Keratinocyte (primary cell): ENCODE measurements around the gene PLXNA2. TPM values are rescaled to one million over a fixed set of nuclear protein-coding genes. Genes with fewer than 3 reads are reported as not detected.

Source experiments
- DNase-seq: peaks from one replicate; pipeline ENCODE4 v3.0.0-alpha.2; 2011; ENCODE audit warnings: low read depth, missing footprints, low spot score
- FAIRE-seq: peaks from 2 replicates; lab custom pipeline; 2011; peaks lifted over from hg19 to GRCh38; lab: Jason Lieb, UNC
- H2AFZ ChIP-seq: 2 replicates; pipeline ENCODE4 v1.6.0; 2012; ENCODE audit warnings: low read length, control low read depth, inconsistent platforms; ENCODE audit not compliant: control insufficient read depth
- H3K27ac ChIP-seq: 2 replicates; pipeline ENCODE4 v1.5.1; 2011; ENCODE audit warnings: low read length; ENCODE audit not compliant: control insufficient read depth, insufficient read depth
- H3K27me3 ChIP-seq: 3 replicates; pipeline ENCODE4 v1.6.0; 2011; ENCODE audit warnings: low read length; ENCODE audit not compliant: control insufficient read depth, insufficient read depth; ENCODE audit errors: extremely low read depth
- H3K36me3 ChIP-seq, 2 experiments: 2 replicates in 1 of 2; 3 replicates in 1 of 2; pipeline ENCODE4 v1.5.1; 2011; ENCODE audit warnings: low read length in 2 of 2, mild to moderate bottlenecking in 1 of 2; ENCODE audit not compliant: control insufficient read depth in 2 of 2, insufficient read depth in 2 of 2; ENCODE audit errors: extremely low read depth in 1 of 2
- H3K4me1 ChIP-seq: 3 replicates; pipeline ENCODE4 v1.5.1; 2011; ENCODE audit warnings: low read length; ENCODE audit not compliant: control insufficient read depth, insufficient read depth; ENCODE audit errors: extremely low read depth
- H3K4me2 ChIP-seq: 3 replicates; pipeline ENCODE4 v1.6.0; 2011; ENCODE audit warnings: low read depth, low read length; ENCODE audit not compliant: control insufficient read depth, insufficient read depth; ENCODE audit errors: extremely low read depth
- H3K4me3 ChIP-seq, 3 experiments: fragments of 200-600 bp in 1 of 3; sonication (generic) in 1 of 3; 2 replicates in 2 of 3; 3 replicates in 1 of 3; pipeline ENCODE4 v1.5.1; 2011 to 2016; ENCODE audit warnings: low read length in 3 of 3, mild to moderate bottlenecking in 3 of 3, control low read depth in 2 of 3, inconsistent platforms in 1 of 3, low read depth in 1 of 3, mixed read lengths in 1 of 3, mixed run types in 1 of 3, moderate library complexity in 1 of 3; ENCODE audit not compliant: control insufficient read depth in 2 of 3, insufficient read depth in 2 of 3; ENCODE audit errors: extremely low read depth in 1 of 3
- H3K79me2 ChIP-seq: 2 replicates; pipeline ENCODE4 v1.6.0; 2012; ENCODE audit warnings: low read length; ENCODE audit not compliant: control insufficient read depth, insufficient read depth
- H3K9ac ChIP-seq: 3 replicates; pipeline ENCODE4 v1.6.0; 2011; ENCODE audit warnings: low read length; ENCODE audit not compliant: control insufficient read depth, insufficient read depth; ENCODE audit errors: extremely low read depth
- H3K9me1 ChIP-seq: 3 replicates; pipeline ENCODE4 v1.6.0; 2011; ENCODE audit warnings: low read length; ENCODE audit not compliant: control insufficient read depth, insufficient read depth; ENCODE audit errors: extremely low read depth
- H3K9me3 ChIP-seq: 2 replicates; pipeline ENCODE4 v1.5.1; 2012; ENCODE audit warnings: low read depth, low read length; ENCODE audit not compliant: control insufficient read depth
- H4K20me1 ChIP-seq: 3 replicates; pipeline ENCODE4 v1.6.0; 2011; ENCODE audit warnings: low read length; ENCODE audit not compliant: control insufficient read depth, insufficient read depth; ENCODE audit errors: extremely low read depth
- CTCF ChIP-seq, 3 experiments: IDR thresholded peaks in 1 of 3; conservative IDR thresholded peaks in 1 of 3; optimal IDR thresholded peaks in 1 of 3; 2 replicates in 2 of 3; 3 replicates in 1 of 3; pipeline versions ENCODE3 to v1.5.1; 2011; ENCODE audit warnings: low read length in 3 of 3, mild to moderate bottlenecking in 3 of 3, moderate library complexity in 2 of 3, control low read depth in 1 of 3, inconsistent platforms in 1 of 3; ENCODE audit not compliant: insufficient read depth in 2 of 3; ENCODE audit errors: extremely low read depth in 1 of 3
- EZH2 ChIP-seq: IDR thresholded peaks from one replicate; pipeline ENCODE4 v1.6.1; 2012; ENCODE audit warnings: inconsistent platforms, mild to moderate bottlenecking, low read length, moderate library complexity
- dilution Hi-C: fragments of 300-500 bp; cut with MboI; formaldehyde crosslinking; loops from one replicate; pipeline ENCODE4 v1.7.0; 2020; ENCODE audit warnings: low sequenced_read_pairs; ENCODE audit not compliant: extremely low pct_ligation_motif_present
- polyA plus RNA-seq, 5 experiments: library from polyadenylated mRNA; depleted of rRNA in 3 of 5; stranded (reverse) in 3 of 5; stranded (forward) in 1 of 5; unstranded in 1 of 5; fragments of >200 nt; gene quantifications; 1 replicate in 1 of 5; 2 replicates in 3 of 5; 3 replicates in 1 of 5; pipeline versions ENCODE4 v1.2.1 to v1.2.3, GENCODE V29; 2011 to 2012; ENCODE audit warnings: missing spikeins in 2 of 5, low read depth in 1 of 5, low replicate concordance in 1 of 5

Gene PLXNA2
- polyA plus RNA-seq, 1 donor (not counting 4 experiments of a cell fraction or from before 2014, with no cell fraction given): 6.7 TPM

GRCh38 chr1:208154679-208155642 lies 89.2 kb downstream of the PLXNA2 start:
- Histone ChIP-seq H3K9me3 (no peaks in the 10 kb centered on the region), H4K20me1 (peaks cover 4% of the 10 kb centered on the region), H3K4me2 (peak overlapping the region; percentile 25), H3K27me3 (no peaks in the 10 kb centered on the region), H3K9ac (no peak overlapping the region), H3K4me1 (peaks cover 10% of the 10 kb centered on the region), H3K27ac (no peak overlapping the region), H3K36me3 (peaks cover 0 to 10% of the 10 kb centered on the region in 2 experiments), H2AFZ (no peak overlapping the region), H3K79me2 (no peaks in the 10 kb centered on the region), H3K9me1 (peaks cover 5% of the 10 kb centered on the region), H3K4me3 (no peak overlapping the region)
- TF ChIP-seq EZH2 (no peak), CTCF (optimal IDR thresholded peaks at IDR 0.05 in 1 of 3, IDR thresholded peaks at IDR 0.05 in 1 of 3, conservative IDR thresholded peaks at IDR 0.05 in 1 of 3; ENCODE audit: extremely low read depth in 1 of 3, insufficient read depth in 2 of 3, low read length in 3 of 3) (no peak)
- DNase-seq (no peak), FAIRE-seq (no peak)
- dilution Hi-C loops: no loop called here

- H3K27ac ChIP-seq: no peak overlapping the region
- H3K9ac ChIP-seq: no peak overlapping the region
- no peaks in the 10 kb centered on the region for H3K9me3 ChIP-seq
- peaks cover 4% of the 10 kb centered on the region for H4K20me1 ChIP-seq
- H3K9me1 ChIP-seq: peaks cover 5% of the 10 kb centered on the region
- no peak overlapping the region for H2AFZ ChIP-seq
- dilution Hi-C loops: no loop called here
- H3K36me3 ChIP-seq: peaks cover 0 to 6% of the 10 kb centered on the region in 2 experiments
- H3K4me2 ChIP-seq: no peak overlapping the region
- DNase-seq: no peak
- H3K4me3 ChIP-seq: no peak overlapping the region
- TF ChIP-seq CTCF (optimal IDR thresholded peaks at IDR 0.05 in 1 of 3, IDR thresholded peaks at IDR 0.05 in 1 of 3, conservative IDR thresholded peaks at IDR 0.05 in 1 of 3; ENCODE audit: extremely low read depth in 1 of 3, insufficient read depth in 2 of 3, low read length in 3 of 3) (no peak), EZH2 (no peak)
- H3K79me2 ChIP-seq: no peaks in the 10 kb centered on the region
- no peaks in the 10 kb centered on the region for H3K27me3 ChIP-seq
- FAIRE-seq: no peak
- peaks cover 10% of the 10 kb centered on the region for H3K4me1 ChIP-seq
Observed at GRCh38 chr1:208154040-208154439, 90.1 kb downstream of the PLXNA2 start.
